NB4 (cell line): ENCODE measurements around the gene LMBRD1.
A peak's percentile ranks its signal among the peaks of the same experiment; 100 is the strongest.
"Not testable (repeated sequence)": the region's sequence is repeated elsewhere in the genome, so short reads cannot be mapped to it uniquely, and the experiment has no call there.

Source experiments
- DNase-seq: peaks from one replicate; pipeline ENCODE4 v3.0.0; 2010; ENCODE audit warnings: low read depth
- H3K4me3 ChIP-seq: one replicate; pipeline ENCODE4 v1.5.1; 2011; ENCODE audit warnings: mild to moderate bottlenecking, low read depth, low read length, moderate library complexity
- CTCF ChIP-seq: IDR thresholded peaks from one replicate; pipeline ENCODE4 v1.5.1; 2012; ENCODE audit warnings: low read depth, low read length
- MAX ChIP-seq: IDR thresholded peaks from 2 replicates; pipeline ENCODE4 v1.6.1; 2011; ENCODE audit warnings: low read depth, low read length
- MYC ChIP-seq: IDR thresholded peaks from 2 replicates; pipeline ENCODE4 v1.6.1; 2011; ENCODE audit warnings: low read depth, low read length
- POLR2A ChIP-seq: IDR thresholded peaks from 2 replicates; pipeline ENCODE4 v1.6.1; 2011; ENCODE audit warnings: mild to moderate bottlenecking; ENCODE audit not compliant: insufficient read length; ENCODE audit errors: extremely low read depth

LMBRD1 gene

DNA sequence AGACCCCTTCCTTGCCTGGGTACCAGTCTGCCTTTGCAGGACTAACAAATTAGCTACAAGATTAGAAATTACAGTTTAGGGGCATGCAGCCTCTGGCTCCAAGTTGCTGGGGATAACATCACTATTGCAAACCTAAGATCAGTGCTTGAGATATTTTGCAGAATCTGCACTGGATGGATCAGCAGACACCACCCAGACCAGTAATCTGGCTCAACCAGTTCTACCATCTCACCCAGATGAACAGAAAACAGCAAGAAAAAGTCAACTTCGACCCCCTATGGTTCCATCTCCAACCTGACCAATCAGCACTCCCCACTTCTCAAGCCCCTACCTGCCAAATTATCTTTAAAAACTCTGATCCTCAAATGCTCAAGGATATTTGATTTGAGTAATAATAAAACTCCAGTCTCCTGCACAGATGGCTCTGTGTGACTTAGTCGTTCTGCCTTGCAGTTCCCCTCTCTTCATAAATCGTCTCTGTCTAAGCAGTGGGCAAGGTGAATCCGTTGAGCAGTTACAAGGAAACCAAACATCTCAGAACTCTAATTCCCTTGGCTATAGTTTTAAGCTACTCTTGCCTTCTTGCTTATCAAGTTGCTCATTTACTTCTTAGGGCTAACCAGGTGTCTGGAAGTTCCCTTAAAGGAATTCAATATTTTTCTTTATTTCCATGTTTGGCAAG, 16.1 kb upstream of the LMBRD1 start:
- no peak overlapping the region for H3K4me3 ChIP-seq
- no peak for TF ChIP-seq CTCF
- no peak for TF ChIP-seq MAX
- no peak for TF ChIP-seq POLR2A
- no peak for DNase-seq

DNA sequence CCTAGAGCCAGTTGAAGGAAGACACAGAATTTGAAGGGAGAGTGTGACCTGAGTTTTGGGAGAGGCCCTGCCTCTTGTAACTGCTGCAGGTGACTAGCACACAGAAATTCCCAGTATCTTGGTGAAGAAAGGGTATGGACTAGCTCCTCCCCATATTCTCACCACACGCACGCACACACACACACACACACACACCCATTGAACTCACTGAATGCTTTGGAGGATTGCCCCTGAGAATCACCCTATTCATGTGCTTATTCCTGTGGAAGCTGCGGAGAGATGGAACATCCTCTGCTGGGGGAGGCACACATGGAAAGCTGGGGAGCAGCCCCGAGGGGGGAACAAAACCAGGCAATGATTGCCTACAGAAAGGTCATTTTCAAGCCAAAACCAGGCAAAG, 6.2 kb upstream of the LMBRD1 start:
- no peak for DNase-seq
- no peak for TF ChIP-seq MAX
- TF ChIP-seq CTCF, result no peak
- TF ChIP-seq MYC, result no peak
- no peak for TF ChIP-seq POLR2A
- no peak overlapping the region for H3K4me3 ChIP-seq

DNA sequence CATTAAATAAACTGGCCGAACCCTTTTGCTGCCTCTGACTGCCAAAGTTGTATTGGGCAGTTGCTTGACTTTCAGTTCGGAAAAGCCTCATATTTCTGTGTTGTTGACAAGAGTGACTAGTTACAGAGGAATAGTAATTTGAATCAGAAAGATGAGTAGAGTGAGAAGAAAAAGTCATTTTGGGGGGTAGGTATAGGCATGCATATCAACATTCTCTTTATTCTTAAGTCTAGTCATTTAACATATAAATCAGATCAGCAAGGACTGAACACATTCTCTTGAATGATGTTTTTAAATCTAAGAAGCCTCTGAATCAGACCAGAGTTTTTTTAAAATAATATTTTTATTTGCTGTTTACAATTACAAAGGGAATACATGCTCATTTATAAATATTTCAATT, 4.9 kb upstream of the LMBRD1 start:
- TF ChIP-seq MYC, result no peak
- no peak for TF ChIP-seq POLR2A
- TF ChIP-seq MAX, result no peak
- TF ChIP-seq CTCF, result no peak
- H3K4me3 ChIP-seq, result no peak overlapping the region
- no peak for DNase-seq

DNA sequence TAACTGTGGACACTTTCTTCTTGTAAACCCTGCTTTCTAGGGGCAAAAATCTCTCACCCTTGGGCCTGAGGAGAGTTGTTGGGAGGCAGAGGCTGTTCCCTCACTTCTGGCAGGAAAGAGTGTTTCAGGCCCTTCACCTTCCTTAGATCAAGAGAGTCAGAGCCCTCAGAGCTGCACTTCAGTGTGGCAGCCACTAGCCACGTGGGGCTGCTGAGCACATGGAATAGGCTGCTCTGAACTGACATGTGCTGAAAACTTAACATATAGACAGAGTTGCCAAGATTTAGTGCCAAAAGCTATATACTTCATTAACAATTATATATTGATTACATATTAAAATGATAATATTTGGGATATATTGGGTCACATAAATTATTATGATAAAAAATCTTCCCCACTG, 4.4 kb upstream of the LMBRD1 start:
- H3K4me3 ChIP-seq, result no peak overlapping the region
- DNase-seq, result no peak
- no peak for TF ChIP-seq POLR2A
- TF ChIP-seq CTCF, result no peak
- TF ChIP-seq MAX, result peak; percentile 10; the same call in 1 of the 2 replicates
- TF ChIP-seq MYC, result no peak

GRCh38 chr6:69798796-69799195, 2.0 kb upstream of the LMBRD1 start:
- not testable (repeated sequence) for H3K4me3 ChIP-seq, DNase-seq

- no peak for TF ChIP-seq MAX
- TF ChIP-seq MYC, result no peak
- no peak for TF ChIP-seq CTCF
- TF ChIP-seq POLR2A, result peak; percentile 1
- H3K4me3 ChIP-seq, result peak overlapping the region; percentile 89
- DNase-seq, result no peak
Observed at GRCh38 chr6:69796073-69796641, 653 bp downstream of the LMBRD1 start.
